ENCODE results near the gene ATP6V0A1.
"Not testable (repeated sequence)": the region's sequence is repeated elsewhere in the genome, so short reads cannot be mapped to it uniquely, and the experiment has no call there.

The ATP6V0A1 gene

GRCh38 chr17:42536372-42537155, 77.9 kb downstream of the ATP6V0A1 start:
- Histone ChIP-seq H3K4me3 (IDR thresholded peaks at IDR 0.05; ENCODE audit: insufficient read depth, low read depth, low read length) (peak overlapping the region; percentile 38), H3K9ac (peak overlapping the region; percentile 28; the same call in 1 of the 2 replicates), H2AFZ (ENCODE audit: low read depth) (peak overlapping the region; percentile 72), H3K79me2 (ENCODE audit: insufficient read depth, low read depth) (peaks cover 15% of the 10 kb centered on the region; the same call in 1 of the 2 replicates), H3K4me1 (ENCODE audit: low read depth, poor library complexity, severe bottlenecking) (peaks cover 34% of the 10 kb centered on the region), H4K20me1 (ENCODE audit: insufficient read depth) (no peaks in the 10 kb centered on the region), H3K4me2 (peak overlapping the region; percentile 98), H3K27ac (peak overlapping the region; percentile 55), H3K36me3 (ENCODE audit: insufficient read depth) (no peaks in the 10 kb centered on the region), H3K27me3 (ENCODE audit: insufficient read depth, low read depth) (no peaks in the 10 kb centered on the region)
- no peak for TF ChIP-seq CTCF (conservative IDR thresholded peaks at IDR 0.05; ENCODE audit: low read depth, low read length)

GRCh38 chr17:42537156-42537805, 78.6 kb downstream of the ATP6V0A1 start:
- peak overlapping the region; percentile 28; the same call in 1 of the 2 replicates for H3K9ac ChIP-seq
- peaks cover 15% of the 10 kb centered on the region; the same call in 1 of the 2 replicates for H3K79me2 ChIP-seq (ENCODE audit: insufficient read depth, low read depth)
- H3K27ac ChIP-seq = peak overlapping the region; percentile 55; the same call in 1 of the 2 replicates
- no peak overlapping the region for H3K4me3 ChIP-seq (IDR thresholded peaks at IDR 0.05; ENCODE audit: insufficient read depth, low read depth, low read length)
- peaks cover 37% of the 10 kb centered on the region for H3K4me1 ChIP-seq (ENCODE audit: low read depth, poor library complexity, severe bottlenecking)
- peak overlapping the region; percentile 72; the same call in 1 of the 2 replicates for H2AFZ ChIP-seq (ENCODE audit: low read depth)
- H3K4me2 ChIP-seq = peak overlapping the region; percentile 98
- H3K27me3 ChIP-seq (ENCODE audit: insufficient read depth, low read depth) = no peaks in the 10 kb centered on the region
- no peak for TF ChIP-seq CTCF (conservative IDR thresholded peaks at IDR 0.05; ENCODE audit: low read depth, low read length)
- H4K20me1 ChIP-seq (ENCODE audit: insufficient read depth) = no peaks in the 10 kb centered on the region
- no peaks in the 10 kb centered on the region for H3K36me3 ChIP-seq (ENCODE audit: insufficient read depth)

- Histone ChIP-seq H3K9ac (no peak overlapping the region), H3K36me3 (ENCODE audit: insufficient read depth) (no peaks in the 10 kb centered on the region), H4K20me1 (ENCODE audit: insufficient read depth) (no peaks in the 10 kb centered on the region), H3K27ac (no peak overlapping the region), H3K4me3 (IDR thresholded peaks at IDR 0.05; ENCODE audit: insufficient read depth, low read depth, low read length) (no peak overlapping the region), H3K79me2 (ENCODE audit: insufficient read depth, low read depth) (peaks cover 15% of the 10 kb centered on the region; the same call in 1 of the 2 replicates), H3K4me2 (peak overlapping the region; percentile 98; the same call in 1 of the 2 replicates), H2AFZ (ENCODE audit: low read depth) (no peak overlapping the region), H3K4me1 (ENCODE audit: low read depth, poor library complexity, severe bottlenecking) (peaks cover 33% of the 10 kb centered on the region), H3K27me3 (ENCODE audit: insufficient read depth, low read depth) (no peaks in the 10 kb centered on the region)
- no peak for TF ChIP-seq CTCF (conservative IDR thresholded peaks at IDR 0.05; ENCODE audit: low read depth, low read length)
These were observed 79.3 kb downstream of the ATP6V0A1 start for GRCh38 chr17:42537826-42538451.

- no peaks in the 10 kb centered on the region for H4K20me1 ChIP-seq (ENCODE audit: insufficient read depth)
- H3K9ac ChIP-seq = no peak overlapping the region
- peaks cover 29% of the 10 kb centered on the region for H3K4me1 ChIP-seq (ENCODE audit: low read depth, poor library complexity, severe bottlenecking)
- H3K27me3 ChIP-seq (ENCODE audit: insufficient read depth, low read depth) = no peaks in the 10 kb centered on the region
- H3K4me3 ChIP-seq (IDR thresholded peaks at IDR 0.05; ENCODE audit: insufficient read depth, low read depth, low read length) = no peak overlapping the region
- H3K36me3 ChIP-seq (ENCODE audit: insufficient read depth) = no peaks in the 10 kb centered on the region
- no peak overlapping the region for H3K27ac ChIP-seq
- no peak overlapping the region for H3K4me2 ChIP-seq
- H3K79me2 ChIP-seq (ENCODE audit: insufficient read depth, low read depth) = peaks cover 15% of the 10 kb centered on the region; the same call in 1 of the 2 replicates
- TF ChIP-seq CTCF (conservative IDR thresholded peaks at IDR 0.05; ENCODE audit: low read depth, low read length) = no peak
- no peak overlapping the region for H2AFZ ChIP-seq (ENCODE audit: low read depth)
These were observed 79.8 kb downstream of the ATP6V0A1 start for GRCh38 chr17:42538482-42538881.

GRCh38 chr17:42540558-42540957, 81.9 kb downstream of the ATP6V0A1 start:
- not testable (repeated sequence) for H3K4me2 ChIP-seq; H3K27me3 ChIP-seq (ENCODE audit: insufficient read depth, low read depth); H2AFZ ChIP-seq (ENCODE audit: low read depth); H3K36me3 ChIP-seq (ENCODE audit: insufficient read depth); H3K9ac ChIP-seq; H3K27ac ChIP-seq; H3K4me3 ChIP-seq (IDR thresholded peaks at IDR 0.05; ENCODE audit: insufficient read depth, low read depth, low read length); H4K20me1 ChIP-seq (ENCODE audit: insufficient read depth)
- Histone ChIP-seq H3K79me2 (ENCODE audit: insufficient read depth, low read depth) (peaks cover 15% of the 10 kb centered on the region; the same call in 1 of the 2 replicates), H3K4me1 (ENCODE audit: low read depth, poor library complexity, severe bottlenecking) (peaks cover 23% of the 10 kb centered on the region)
